Right hindlimb (tissue), 1 donor: ENCODE results near the gene MALRD1.

Source experiments
- DNase-seq: peaks from one replicate; pipeline ENCODE4 v3.0.0-alpha.2; 2018

Gene MALRD1

DNA sequence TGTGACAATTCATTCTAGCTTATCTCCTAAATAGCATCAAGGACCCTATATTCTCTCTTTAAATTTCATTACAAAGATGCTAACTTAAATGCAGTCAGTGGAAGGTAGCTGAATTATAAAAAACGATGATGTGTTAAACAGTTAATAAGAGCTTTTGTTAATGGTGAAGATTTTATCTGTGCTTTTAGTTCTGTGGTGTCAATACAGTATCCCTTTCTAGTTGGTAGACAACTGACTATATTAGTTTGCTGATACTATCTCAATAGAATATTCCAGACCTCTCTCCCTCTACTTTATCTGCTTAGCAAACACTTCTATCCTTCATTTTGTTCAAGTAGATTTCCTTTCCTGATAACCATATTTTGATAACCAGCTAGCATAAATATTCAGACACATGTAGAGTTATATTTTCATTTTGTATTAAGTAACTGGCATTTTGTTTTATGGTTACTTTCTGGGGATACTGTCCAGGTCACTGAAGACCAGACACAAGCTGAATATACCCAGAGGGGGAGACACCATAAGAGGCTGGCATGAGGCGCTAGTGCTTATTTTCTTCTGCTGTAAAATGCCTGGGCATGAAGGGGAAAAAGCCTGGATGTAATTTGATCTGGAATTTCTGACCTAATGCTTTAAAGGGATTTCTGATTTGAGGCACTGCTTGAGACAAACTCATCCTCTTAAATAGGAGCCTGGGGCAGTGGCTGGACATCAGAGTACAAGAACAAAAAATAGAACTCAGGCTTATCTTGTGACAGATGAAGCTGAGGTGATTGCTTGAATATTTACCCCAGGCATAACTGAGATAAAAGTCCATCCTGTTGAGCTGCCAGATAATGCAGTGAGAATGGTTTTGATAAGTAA is 197.5 kb downstream of the MALRD1 start:
- no peak for DNase-seq

DNA sequence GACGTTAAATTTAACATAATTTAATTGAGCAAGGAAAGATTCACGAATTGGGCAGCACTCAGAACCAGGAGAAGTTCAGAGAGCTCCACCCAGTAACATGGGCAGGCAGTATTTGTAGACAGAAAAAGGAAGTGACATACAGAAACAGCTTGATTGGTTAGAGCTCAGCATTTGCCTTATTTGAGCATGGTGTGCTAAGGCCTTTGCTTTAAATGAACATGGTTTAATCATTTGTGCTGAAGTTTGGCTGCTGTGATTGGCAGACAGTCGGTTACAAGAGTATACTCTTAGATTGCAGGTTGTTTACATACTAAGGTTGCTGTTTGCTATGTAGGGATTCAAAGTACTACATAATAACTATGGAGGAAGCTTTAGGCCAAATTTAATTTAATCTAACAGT is 199.2 kb downstream of the MALRD1 start:
- no peak for DNase-seq

DNA sequence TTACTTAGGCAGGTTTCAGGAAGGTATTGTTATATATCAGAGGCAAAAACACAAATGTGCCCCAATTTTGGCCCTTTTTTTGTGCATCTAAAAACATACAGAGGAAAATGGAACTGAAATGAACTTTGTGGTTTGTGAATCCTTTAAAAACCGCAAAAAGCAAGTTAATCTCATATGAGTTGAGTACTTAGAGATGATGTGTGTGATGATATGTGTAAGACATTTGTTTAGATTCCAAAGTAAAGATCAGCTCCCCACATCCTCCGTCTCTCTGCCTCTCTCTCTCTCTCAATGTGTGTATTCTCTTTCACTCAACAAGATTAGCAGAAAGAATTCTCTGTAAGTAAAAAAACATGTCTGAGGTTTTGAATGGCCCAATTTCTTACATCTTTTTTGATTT is 201.9 kb downstream of the MALRD1 start:
- no peak for DNase-seq

DNA sequence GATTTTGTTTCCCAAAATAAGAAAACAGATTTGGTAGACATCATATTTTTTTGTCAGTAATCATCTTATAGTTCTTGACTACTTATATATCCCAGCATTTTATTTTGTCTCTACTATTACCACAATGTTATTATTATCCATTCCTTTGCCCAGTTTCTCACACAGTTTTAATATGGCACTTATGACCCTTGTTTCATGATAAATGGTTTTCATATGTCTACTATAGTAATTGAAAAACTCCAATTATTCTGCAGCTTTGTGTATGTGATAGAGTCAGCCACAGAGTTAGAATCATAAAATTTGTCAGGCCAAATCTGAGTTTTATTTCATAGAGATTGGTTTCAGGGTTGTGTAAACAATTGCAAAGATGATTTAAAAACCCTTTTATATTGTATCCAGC is 203.9 kb downstream of the MALRD1 start:
- DNase-seq, result no peak

DNA sequence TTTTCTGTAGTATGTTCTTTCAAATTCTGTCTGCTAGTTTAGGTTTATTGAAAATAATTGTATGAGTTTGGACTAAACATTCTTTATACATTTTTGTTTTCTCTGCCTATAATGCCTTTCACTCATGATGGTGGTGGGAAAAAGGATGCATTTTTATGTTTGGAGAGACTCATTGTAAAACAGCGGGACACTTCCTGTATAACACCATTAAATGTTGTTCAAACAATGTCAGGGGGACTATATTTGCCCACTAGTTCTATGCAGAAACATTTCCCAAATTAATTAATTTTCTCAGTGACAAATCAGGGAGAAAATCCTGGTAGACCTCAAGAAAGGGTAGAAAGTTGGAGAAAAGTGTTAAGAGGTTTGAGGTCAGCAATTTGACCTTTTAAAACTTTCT is 207.7 kb downstream of the MALRD1 start:
- no peak for DNase-seq

DNA sequence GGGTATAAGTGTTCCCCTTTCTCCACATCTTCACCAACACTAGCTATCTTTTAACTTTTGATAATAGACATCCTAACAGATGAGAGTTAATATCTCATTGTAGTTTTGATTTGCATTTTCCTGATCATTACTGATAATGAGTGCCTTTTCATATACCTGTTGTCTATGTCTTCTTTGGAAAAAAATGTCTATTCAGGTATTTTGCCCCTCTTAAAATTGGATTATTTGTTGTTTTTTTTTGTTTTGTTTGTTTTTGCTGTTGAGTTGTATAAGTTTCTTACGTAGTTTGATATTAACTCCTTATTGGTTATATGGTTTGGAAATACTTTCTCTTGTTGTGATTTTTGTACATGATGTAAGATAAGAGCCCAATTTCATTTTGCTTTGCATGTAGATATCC is 214.7 kb downstream of the MALRD1 start:
- DNase-seq, result no peak

DNA sequence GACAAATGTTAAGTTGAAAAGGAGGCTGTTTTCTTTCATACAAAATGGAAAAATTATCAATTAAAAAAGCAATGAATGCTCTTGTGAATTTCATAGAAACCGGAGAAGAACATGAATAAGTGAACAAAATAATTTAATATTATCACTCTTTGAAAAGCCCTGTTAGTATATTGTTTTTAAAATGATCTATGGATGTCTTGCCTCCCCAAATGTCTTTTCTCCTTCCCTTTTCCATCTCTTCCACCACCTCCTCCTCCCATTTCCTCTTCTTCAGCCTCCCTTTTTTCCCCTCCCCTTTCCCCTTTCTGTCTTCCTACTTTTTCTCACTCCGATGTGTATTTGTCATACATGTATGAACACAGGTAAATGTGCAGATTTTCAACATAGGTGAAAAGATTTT is 234.7 kb downstream of the MALRD1 start:
- DNase-seq, result no peak

DNA sequence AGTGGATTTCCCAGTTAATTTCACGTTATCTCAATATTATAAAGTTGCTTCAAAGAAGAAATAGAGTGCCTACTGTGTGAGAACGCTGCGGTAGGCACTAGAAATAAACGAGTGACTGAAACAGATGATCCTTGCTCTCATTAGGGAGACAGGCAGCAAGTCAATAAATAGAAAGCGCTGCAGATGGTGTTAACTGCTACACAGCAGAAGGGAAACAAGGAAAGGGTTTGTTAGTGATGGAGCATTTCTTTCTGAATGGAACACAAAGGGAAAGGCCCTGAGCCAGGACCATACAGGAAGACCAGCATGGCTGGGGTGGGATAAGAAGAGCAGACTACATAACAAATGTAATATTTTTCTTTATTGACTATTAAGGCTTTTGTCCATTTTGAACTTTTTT is 235.2 kb downstream of the MALRD1 start:
- DNase-seq, result no peak

DNA sequence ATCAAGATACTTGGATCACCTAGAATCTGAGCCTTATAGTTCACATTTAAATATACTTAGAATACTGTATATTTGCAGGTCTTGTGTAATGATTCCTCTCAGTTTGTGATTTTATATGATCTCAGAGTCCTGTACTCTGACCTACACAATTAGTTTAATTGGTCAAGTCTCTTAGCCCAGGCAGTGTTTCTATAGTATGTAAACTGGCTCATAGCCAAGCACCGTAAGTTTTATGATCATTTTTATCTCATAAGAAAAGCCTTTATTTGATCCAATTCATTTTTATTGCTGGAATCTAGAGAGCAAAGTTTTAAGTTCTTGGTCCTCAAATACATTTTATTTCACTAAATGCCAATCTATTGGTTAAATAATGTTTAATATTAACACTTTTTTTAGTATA is 242.2 kb downstream of the MALRD1 start:
- DNase-seq, result no peak

DNA sequence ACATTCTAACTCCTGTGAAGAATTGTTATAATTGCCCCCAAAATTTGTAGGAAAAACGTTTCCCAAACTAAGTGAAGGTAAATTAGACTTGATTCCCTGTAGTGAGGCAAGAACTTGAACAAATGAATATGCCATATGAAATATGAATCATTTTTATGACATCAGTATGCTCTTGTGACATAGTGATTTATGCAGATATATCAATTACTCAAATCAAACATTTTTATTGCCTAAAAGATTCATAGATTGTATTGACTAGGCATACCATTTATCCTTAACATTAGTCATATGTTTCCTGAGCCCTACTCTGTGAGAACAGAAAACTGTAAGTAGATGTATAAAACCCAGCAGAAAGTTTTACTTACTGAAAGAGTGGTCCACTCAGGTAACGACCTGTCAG is 245.6 kb downstream of the MALRD1 start:
- DNase-seq, result no peak

DNA sequence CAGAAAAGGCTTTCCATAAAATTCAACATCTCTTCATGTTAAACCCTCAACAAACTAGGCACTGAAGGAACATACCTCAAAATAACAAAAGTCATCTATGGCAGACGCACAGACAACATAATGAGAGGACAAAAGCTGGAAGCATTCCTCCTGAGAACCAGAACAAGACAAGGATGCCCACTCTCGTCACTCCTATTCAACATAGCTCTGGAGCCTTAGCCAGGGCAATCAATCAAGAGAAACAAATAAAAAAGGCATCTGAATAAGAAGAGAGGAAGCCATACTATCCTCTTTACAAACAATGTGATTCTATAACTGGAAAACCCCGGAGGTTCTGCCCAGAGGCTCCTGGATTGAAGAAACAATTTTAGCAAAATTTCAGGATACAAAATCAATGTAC is 251.0 kb downstream of the MALRD1 start:
- no peak for DNase-seq

DNA sequence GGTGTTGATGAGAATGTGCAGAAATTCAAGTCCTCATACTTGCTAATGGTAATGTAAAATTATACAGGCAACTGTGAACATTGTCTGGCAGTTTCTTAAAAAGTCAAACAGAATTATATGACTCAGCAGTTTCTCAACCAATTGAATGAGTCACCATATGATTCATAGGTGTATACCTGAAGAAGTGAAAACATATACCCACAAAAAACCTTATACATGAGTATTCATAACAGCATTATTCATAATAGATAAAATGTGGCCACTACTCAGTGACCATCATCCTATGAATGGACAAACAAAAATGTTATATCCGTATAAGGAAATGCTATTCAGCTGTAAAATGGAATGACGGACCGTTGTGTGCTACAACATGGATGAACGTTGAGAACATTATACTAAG is 253.5 kb downstream of the MALRD1 start:
- no peak for DNase-seq

DNA sequence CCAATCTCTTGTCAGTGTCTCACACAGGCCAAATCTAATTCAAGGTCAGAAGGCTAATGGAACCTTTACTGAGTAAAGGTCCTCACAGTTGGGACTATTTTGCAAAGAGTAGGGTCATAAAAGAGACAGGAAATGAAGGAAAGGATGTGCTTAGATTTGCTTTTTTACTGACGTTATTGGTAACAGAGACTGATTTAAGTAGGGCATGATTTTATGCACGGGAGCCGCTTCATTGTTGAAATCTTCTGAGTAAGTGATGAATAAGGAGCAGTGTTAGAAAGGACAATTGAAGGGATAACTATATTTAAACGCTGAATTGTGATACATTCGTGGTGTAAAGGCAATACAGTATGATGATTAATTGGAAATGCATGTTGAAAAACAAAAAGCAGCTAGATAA is 261.5 kb downstream of the MALRD1 start:
- no peak for DNase-seq

DNA sequence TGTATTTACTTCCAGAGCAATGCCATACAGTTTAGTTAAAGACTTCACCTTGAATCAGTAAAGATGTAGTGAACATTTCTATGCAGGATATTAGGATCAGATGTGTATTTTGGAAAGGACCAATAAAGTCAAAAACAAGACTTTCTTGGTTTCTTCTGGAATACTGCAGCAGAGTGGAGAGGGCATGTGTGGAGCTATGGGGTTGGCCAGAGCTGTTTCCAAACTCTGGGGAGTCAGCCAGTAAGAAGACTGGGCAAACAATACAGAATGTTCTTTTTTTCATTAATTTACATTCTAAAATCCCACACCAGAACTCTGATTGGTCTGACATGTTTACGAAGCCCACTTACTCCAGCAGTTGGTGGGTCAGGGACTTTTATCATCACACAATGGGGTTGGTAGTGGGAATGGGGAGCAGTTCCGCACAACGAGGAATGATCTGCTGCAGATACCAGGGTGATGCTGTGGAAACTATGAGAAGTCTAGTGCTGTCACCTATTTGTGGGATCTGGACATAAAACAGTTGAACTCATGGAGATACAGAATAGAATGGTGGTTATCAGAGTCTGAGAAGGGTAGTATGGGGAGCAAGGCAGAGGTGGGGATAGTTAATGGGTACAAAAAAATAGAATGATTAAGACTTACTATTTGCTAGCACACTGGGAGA is 267.7 kb downstream of the MALRD1 start:
- no peak for DNase-seq

DNA sequence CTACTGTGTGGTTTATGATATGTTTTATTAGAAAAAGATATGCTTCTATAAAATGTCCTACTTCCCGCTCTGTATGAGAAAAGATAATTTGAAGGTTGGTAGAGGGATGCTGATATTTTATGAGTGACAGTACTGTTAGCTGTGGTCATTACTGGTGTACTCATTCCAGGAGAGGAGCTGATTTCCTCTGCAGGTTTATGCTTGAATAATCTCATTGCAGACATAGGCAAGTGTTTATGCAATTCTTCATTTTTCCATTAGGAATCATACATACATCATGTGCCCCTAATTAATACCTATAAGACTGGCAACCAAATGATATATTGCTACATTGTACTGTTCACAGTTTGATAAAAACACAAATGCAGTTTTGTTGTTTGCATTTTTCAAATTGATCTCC is 269.4 kb downstream of the MALRD1 start:
- no peak for DNase-seq

DNA sequence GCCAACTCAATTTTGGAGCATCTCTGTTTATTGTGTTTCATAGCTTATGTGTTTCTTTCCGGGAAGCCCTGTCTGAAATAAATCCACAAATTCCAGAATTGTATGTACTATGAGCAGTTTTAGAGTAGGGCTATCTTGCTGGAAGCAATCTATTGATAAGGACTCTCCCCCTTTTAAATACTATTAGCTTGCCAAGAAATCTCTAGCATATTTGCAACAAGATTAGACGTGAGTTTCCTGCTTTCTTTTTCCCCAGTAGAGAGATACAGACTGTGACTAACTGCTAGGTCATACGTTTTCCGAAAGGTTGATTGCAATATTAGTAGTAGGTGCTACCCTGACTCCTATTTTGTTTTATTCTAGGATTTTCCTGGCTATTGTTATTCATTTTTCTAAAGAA is 277.0 kb downstream of the MALRD1 start:
- no peak for DNase-seq

DNA sequence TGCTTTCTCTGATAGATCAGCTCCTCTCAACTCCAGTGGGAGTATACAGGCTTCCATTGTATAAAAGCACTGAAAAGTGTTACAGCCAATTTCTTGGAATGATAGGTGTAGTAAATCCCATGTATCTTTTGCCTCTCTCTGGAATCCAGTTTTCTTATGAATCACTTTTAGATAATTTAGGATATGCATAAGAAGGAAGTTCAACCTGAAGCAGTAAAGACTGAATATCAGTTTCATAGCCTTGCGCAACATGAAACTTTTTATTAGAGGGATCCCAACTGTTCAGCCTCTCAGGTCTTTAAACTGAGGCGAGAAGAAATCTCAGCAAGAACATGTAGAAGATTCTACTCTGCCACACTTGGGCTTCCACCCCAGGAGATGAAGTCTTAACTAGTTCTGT is 280.0 kb downstream of the MALRD1 start:
- no peak for DNase-seq

DNA sequence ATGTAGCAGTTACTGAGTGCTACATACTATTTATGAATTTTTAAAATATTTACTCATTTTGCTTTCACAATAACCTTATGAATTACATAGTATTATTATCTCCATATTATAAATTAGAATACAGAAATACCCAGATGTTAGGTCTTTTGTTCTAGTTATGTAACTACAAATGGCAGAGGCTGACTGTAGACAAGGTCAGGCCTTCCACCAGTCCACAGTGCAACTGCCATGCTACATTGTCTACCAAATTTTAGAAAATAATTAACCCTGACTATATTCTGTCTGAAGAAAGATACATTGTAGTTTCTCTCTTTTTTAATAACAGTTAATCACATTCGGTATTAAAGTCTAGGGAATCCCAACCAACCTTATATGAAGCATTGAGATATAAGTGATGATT is 280.9 kb downstream of the MALRD1 start:
- no peak for DNase-seq

DNA sequence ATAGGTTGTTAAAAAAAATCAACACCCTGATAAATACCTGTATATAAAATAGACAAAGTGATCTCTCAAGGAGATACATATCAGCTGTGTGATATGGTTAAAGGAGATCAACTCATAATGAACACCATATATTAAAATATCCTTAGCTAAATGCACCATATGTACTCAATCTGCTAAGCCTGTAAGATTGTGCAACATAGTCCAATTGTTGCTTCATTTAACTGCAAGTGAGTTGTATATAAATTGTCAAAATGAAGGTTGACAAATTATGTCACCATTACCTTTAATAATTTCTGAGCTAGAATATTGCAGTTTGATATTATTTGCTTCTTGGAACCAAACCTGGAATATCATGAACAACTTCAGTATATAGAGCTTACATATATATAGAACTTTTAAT is 283.7 kb downstream of the MALRD1 start:
- no peak for DNase-seq

DNA sequence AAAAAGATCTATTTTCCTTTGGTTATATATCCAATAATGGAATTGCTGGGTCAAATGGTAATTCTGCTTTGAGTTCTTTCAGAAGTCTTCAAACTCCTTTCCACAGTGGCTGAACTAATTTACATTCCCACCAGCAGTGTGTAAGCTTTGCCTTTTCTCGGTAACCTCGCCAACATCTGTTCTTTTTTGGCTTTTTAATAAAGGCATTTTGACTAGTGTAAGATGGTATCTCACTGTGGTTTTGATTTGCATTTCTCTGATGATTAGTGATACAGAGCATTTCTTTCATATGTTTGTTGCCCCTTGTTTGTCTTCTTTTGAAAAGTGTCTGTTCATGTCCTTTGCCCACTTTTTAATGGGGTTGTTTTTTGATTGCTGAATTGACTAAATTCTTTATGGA is 285.0 kb downstream of the MALRD1 start:
- no peak for DNase-seq

DNA sequence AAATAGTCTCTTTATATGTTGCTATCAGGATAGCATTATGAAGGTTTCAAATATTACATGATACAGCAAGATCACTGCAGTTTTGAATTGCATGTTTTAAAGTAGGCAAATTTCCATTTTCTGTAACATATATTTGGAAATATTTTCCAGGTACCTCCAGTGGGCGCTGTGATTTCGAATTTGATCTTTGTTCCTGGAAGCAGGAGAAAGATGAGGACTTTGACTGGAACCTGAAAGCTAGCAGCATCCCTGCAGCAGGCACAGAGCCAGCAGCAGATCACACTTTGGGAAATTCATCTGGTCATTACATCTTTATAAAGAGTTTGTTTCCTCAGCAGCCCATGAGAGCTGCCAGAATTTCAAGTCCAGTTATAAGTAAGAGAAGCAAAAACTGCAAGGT is 299.0 kb downstream of the MALRD1 start:
- peak; percentile 21 for DNase-seq

DNA sequence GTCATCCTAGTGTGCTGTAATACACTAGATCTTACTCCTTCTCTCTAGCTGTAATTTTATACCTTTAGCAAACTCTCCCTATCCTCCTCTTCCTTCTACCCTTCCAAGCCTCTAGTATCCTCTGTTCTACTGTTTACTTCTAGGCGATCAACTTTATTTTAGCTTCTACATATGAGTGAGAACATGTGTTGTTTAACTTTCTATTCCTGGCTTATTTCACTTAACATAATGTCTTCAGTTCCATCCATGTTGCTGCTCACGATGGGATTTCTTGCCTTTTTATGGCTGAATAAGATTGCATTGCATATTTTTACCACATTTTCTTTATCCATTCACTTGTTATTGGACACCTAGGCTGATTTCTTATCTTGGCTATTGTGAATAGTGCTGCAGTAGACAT is 318.6 kb downstream of the MALRD1 start:
- DNase-seq, result no peak

DNA sequence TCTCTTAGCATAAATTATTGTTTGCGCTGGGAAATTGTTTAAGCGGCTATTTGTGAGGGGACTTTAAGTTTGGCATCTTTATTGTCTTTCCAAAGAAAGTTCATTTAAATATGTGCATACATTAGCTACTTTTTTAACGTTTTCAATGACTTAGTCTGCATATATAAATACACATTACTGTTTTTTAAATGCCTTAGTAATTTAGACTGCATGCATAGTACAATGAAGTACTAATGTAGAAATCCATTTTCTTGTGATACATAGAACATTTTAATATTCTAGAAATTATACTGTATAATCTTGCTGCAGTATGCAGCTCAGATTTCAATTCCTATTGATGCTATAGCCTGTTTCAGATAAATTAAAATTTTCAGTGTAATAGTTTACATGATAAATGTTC is 325.4 kb downstream of the MALRD1 start:
- DNase-seq, result no peak

DNA sequence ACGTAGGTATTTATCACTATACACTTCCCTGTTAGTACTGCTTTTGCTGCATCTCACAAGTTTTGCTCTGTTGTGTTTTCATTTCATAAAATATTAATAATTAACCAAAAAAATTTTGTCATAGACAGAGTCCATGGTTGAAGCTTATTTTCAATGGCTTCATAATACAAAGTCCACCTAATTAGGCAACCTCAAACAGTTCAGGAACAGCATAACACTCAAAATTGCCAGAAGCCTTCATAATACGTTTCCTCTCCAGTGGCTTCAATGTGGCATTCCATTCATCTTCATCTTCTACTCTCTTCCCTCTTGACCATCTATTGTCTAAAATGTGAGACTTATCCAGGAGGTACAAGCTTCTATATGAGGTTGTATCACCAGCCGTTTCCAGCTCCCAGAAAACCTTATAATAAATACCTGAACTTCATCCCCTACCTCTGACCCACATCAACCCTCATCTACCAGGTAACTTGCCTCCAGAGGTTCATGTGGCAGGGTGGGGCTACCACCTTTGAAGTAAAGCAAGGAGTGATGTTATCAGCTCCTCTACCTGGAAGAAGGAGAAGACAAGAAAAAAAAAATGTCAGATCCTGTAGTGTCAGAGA is 337.3 kb downstream of the MALRD1 start:
- no peak for DNase-seq
